H1 (cell line): ENCODE measurements around the gene FMNL1. TPM values are rescaled to one million over a fixed set of nuclear protein-coding genes. Genes with fewer than 3 reads are reported as not detected.

ENCODE experiments used
- ATF2 ChIP-seq: IDR thresholded peaks from 2 replicates; pipeline ENCODE4 v1.6.1; 2012; ENCODE audit warnings: low read length, inconsistent platforms
- ATF3 ChIP-seq: IDR thresholded peaks from 2 replicates; pipeline ENCODE4 v1.6.1; 2011; ENCODE audit warnings: low read depth, mild to moderate bottlenecking, low read length; ENCODE audit not compliant: insufficient read depth
- BACH1 ChIP-seq: IDR thresholded peaks from 2 replicates; pipeline ENCODE4 v1.6.1; 2012; ENCODE audit warnings: low read length, improper control_type of control experiment
- BRCA1 ChIP-seq: IDR thresholded peaks from 2 replicates; pipeline ENCODE4 v1.6.1; 2012; ENCODE audit warnings: low read depth, low read length, improper control_type of control experiment
- CBX5 ChIP-seq: fragments of 300-800, 300-1000 bp; sonication (generic); IDR thresholded peaks from 2 replicates; pipeline ENCODE4 v1.7.1; 2016; ENCODE audit warnings: antibody characterized with exemption, low read length, low read depth
- CREB1 ChIP-seq: IDR thresholded peaks from 2 replicates; pipeline ENCODE4 v1.6.1; 2012; ENCODE audit warnings: inconsistent platforms
- E2F6 ChIP-seq: IDR thresholded peaks from 2 replicates; pipeline ENCODE4 v1.6.1; 2012; ENCODE audit warnings: inconsistent platforms
- NRF1 ChIP-seq: IDR thresholded peaks from 2 replicates; pipeline ENCODE4 v1.6.1; 2011; ENCODE audit warnings: mild to moderate bottlenecking, low read depth, low read length, improper control_type of control experiment
- PHF8 ChIP-seq: fragments of 200-600 bp; sonication (generic); conservative IDR thresholded peaks from 2 replicates; pipeline ENCODE4 v1.7.1; 2012; ENCODE audit warnings: low read depth, mild to moderate bottlenecking, inconsistent platforms, low read length, moderate library complexity
- RXRA ChIP-seq: IDR thresholded peaks from 2 replicates; pipeline ENCODE4 v1.6.1; 2011; ENCODE audit warnings: low read depth, mild to moderate bottlenecking, low read length, moderate library complexity; ENCODE audit not compliant: insufficient read depth
- SP1 ChIP-seq: IDR thresholded peaks from 2 replicates; pipeline ENCODE4 v1.6.1; 2011; ENCODE audit warnings: low read depth, low read length
- SUZ12 ChIP-seq: fragments of 200-600 bp; sonication (generic); IDR thresholded peaks from 2 replicates; pipeline ENCODE4 v1.6.1; 2012; ENCODE audit warnings: mild to moderate bottlenecking, inconsistent platforms, low read length, moderate library complexity, mixed read lengths
- TAF1 ChIP-seq: IDR thresholded peaks from 2 replicates; pipeline ENCODE4 v1.6.1; 2011; ENCODE audit warnings: mild to moderate bottlenecking, low read depth, low read length
- YY1 ChIP-seq: IDR thresholded peaks from 2 replicates; pipeline ENCODE4 v1.6.1; 2011; ENCODE audit warnings: low read depth, mild to moderate bottlenecking, low read length
- polyA plus RNA-seq, 7 experiments: library from polyadenylated mRNA; depleted of rRNA in 3 of 7; stranded (reverse) in 5 of 7; unstranded in 2 of 7; fragments of >200 nt in 5 of 7; fragments of 200-250 nt in 2 of 7; gene quantifications; 1 replicate in 5 of 7; 2 replicates in 1 of 7; 4 replicates in 1 of 7; pipeline versions ENCODE4 v1.2.1 to v1.2.3, GENCODE V29; 2011 to 2013; ENCODE audit warnings: missing spikeins in 2 of 7, mixed read lengths in 2 of 7
- total RNA-seq: library from RNA; stranded (reverse); fragmentation: NEBNext Ultra II Directional; extraction: Animal tissue kit (Norgen Biotek cat#: 25700); gene quantifications from 2 replicates; pipeline ENCODE4 v1.2.1, GENCODE V29; 2021

Gene FMNL1
- total and polyA plus RNA-seq, 2 of the 8 experiments (the other 6 are each of a cell fraction or from before 2014, with no cell fraction given) = 2.5 to 8.6 TPM

- TF ChIP-seq SUZ12 (no peak), TAF1 (no peak), ATF2 (no peak), YY1 (0 out of 2 replicates have a peak, but pooled peaks have one; percentile 10), NRF1 (no peak), E2F6 (no peak), BACH1 (no peak), BRCA1 (no peak), PHF8 (peak; percentile 71; the same call in 1 of the 2 replicates), CREB1 (no peak; the same call in 1 of the 2 replicates), RXRA (no peak), ATF3 (no peak), SP1 (no peak), CBX5 (no peak)
These were observed 26.7 kb downstream of the FMNL1 start (continued) for GRCh38 chr17:45248132-45248957.
